Epidermal melanocyte (primary cell): ENCODE data around the gene FIGNL2.

Experiments
- DNase-seq: peaks from one replicate; pipeline ENCODE4 v3.0.0; 2011; ENCODE audit warnings: low spot score; ENCODE audit not compliant: insufficient read length

FIGNL2 gene

GRCh38 chr12:51774933-51775332 is 73.6 kb downstream of the FIGNL2 start:
- DNase-seq: no peak

- no peak for DNase-seq
Observed at GRCh38 chr12:51773145-51773869, 75.2 kb downstream of the FIGNL2 start.

GRCh38 chr12:51771008-51771407 is 77.5 kb downstream of the FIGNL2 start:
- DNase-seq: no peak
